ENCODE measurements around the gene FCER1A.
"Not testable (repeated sequence)": the region's sequence is repeated elsewhere in the genome, so short reads cannot be mapped to it uniquely, and the experiment has no call there.

The FCER1A gene

GRCh38 chr1:159302095-159302494 is at the start of gene FCER1A:
TSS of gene FCER1A (plus strand) at chr1:159302336. CDS start at chr1:159302365, 29 bp downstream.
- DNase-seq: no peak

DNA sequence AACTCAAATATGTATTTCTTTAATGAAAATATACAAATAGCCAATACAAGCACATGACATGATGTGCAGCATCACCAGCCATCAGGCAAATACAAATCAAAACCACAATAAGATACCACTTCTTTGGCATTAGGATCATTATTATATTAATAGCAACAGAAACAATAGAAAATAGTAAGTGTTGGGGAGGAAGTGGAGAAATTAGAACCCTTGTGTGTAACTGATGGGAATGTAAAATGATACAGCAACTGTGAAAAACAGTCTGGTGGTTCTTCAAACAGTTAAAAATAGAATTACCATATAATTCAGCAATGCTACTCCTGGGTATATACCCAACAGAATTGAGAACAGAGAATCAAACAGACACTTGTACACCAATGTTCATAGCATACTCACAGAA is 40.8 kb upstream of the FCER1A start:
- no peak for DNase-seq

- DNase-seq: no peak
Measured at GRCh38 chr1:159261721-159262494, 40.2 kb upstream of the FCER1A start.

GRCh38 chr1:159266832-159267231 is 35.3 kb upstream of the FCER1A start:
- no peak for DNase-seq

DNA sequence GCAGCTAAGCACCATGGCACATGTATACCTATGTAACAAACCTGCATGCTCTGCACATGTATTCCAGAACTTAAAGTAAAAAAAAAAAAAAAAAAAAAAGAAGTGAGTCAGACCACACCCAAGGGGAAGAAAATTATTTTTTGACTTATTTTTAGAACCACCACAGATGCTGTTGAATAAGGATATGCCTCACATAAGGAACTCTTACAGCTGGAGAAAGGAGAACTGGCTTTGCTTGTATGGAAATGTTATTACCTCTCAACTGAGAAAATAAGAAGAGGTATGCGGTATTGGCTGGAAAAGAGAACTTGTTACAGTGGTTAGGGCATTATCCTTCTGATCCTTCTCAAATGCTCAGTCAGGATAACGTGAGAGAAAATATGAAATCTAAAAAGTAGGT is 27.5 kb upstream of the FCER1A start:
- DNase-seq: no peak

DNA sequence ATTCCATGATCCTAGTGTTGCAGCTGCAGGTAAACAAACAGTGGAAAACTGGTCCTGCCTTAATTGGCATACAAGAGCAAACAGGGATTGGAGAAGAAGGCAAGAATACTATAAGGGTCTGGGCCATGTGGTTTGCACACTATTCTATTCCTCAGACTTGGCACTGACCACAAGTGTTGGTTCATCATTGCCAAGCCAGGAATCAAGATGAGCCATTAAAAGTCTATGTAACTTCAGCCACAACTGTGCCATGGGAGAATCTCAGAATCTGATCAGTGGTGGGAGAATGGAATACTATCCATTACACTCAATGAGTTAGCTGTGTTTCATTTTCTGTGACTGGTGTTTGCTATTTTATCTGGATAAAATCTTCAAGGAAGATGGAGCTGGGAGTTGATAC is 26.2 kb upstream of the FCER1A start:
- no peak for DNase-seq

DNA sequence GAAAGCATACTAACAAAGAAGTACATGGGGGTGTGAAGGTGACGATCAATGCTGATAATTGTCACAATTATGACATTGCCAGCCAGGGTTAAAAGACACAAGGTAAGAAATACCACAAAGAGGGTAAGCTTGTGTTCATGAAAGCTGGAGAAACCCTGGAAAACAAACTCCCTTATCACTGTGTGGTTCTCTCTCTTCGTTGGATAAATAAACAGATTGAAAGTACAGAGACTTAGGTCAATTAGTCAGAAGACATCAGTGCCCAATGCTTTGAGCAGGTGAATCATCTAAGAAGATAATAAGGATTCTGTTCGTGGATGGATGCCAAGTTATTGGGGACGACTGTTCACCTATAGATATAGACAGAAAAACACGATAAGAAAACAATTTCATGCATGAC is 22.4 kb upstream of the FCER1A start:
- no peak for DNase-seq

DNA sequence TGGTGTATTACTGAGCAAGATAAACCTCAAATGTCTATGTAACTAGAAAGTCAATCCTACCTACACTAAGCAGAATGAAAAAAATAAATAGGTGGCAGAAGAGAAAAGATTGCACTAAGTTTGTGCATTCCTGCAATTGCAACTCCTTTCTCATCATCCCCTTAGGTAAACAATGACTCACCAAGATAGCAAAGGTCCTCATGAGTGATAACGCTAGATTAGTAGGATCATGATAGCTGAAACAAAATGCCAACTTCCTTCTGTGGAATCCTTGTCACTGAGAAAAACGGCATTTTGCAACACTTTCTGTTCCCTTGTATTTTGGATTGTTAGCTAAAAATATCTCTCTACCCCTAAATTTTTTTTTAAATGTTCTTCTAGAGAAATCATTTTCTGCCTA is 20.0 kb upstream of the FCER1A start:
- DNase-seq: no peak

DNA sequence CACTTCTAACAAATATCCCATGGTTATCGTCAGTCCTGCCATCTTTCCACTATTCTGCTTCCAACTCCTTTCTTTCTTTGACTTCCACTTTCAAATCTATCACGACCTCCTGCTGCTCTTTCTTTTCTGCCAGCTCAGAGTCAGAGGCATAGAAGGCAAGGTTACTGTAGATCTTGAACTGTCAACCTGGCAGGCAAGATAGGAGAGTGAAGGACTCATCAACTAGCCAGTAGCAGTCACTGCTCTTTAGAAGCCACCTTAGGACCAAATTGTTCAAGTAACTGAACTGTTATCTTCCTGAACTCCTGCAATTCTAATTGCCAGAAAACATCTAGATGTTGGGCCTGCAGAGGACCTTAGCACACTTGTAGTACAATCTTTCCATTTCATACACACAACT is 13.1 kb upstream of the FCER1A start:
- DNase-seq: no peak

GRCh38 chr1:159291424-159291823 is 10.7 kb upstream of the FCER1A start:
- no peak for DNase-seq

- DNase-seq: no peak
Measured at GRCh38 chr1:159296706-159297375, 5.3 kb upstream of the FCER1A start.

GRCh38 chr1:159300146-159300545 is 2.0 kb upstream of the FCER1A start:
- no peak for DNase-seq

GRCh38 chr1:159307346-159308020 is 5.3 kb downstream of the FCER1A start:
- no peak for DNase-seq

GRCh38 chr1:159311679-159312078 is 9.5 kb downstream of the FCER1A start:
- no peak for DNase-seq

GRCh38 chr1:159315381-159315780 is 13.2 kb downstream of the FCER1A start:
- DNase-seq: no peak

- no peak for DNase-seq
Measured at GRCh38 chr1:159318784-159319551, 16.8 kb downstream of the FCER1A start.

- no peak for DNase-seq
Measured at GRCh38 chr1:159334797-159335196, 32.7 kb downstream of the FCER1A start.

DNA sequence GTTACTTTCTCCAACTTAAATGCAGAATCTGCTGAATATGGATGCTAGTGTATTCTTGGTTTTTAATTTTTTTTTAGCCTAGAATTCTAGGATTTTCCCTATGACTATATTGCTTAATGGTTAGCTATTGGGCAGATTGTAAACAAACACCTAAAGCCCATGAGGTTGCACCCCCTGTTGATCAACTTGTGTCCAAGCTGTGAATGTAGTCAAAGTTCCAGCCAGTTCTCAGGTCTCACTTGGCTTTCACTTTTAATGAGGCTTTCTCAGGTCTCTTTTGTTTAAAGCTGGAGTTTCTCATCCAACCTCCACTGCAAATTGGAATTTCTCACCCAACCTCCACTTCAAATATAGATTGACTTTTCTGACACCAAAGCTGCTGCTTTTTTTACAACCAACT is 35.9 kb downstream of the FCER1A start:
- DNase-seq: no peak

DNA sequence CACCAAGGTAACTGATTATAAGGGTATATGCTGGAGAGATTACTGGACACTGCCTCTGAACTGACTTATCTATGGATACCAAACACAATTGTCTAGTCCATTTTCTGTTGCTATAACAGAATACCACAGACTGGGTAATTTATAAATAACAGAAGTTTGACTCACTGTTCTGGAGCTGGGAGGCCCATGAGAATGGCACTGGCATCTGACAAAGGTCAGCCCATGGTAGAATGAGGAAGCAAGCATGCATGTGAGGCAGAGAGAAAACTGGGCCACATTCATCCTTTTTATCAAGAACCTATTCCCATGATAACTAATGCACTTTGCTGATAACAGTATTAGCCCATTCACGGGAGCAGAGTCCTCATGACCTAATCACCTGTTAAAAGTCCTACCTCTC is 37.4 kb downstream of the FCER1A start:
- no peak for DNase-seq

DNA sequence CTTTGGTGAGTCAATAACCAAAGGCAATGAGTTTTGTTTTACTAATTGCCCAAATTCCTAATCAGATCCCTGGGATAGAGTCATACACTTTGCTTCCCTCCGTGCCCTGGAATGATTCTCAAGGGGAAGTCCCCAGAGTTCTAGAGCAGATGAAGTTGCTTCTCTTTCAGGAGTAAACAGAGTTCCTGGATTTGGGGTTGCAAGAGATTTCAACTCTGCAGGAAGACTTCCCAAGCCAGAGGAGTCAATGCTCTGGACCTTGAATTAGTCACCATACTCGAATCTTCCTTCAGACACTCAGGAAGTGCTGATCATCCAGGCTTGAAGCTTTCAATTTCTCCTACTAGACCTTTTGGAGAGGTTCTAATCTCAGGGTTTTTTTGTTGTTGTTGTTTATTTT is 39.6 kb downstream of the FCER1A start:
- DNase-seq: no peak

- DNase-seq: no peak
Measured at GRCh38 chr1:159342761-159343425, 40.8 kb downstream of the FCER1A start.

GRCh38 chr1:159349374-159349773 is 47.2 kb downstream of the FCER1A start:
- not testable (repeated sequence) for DNase-seq

GRCh38 chr1:159352436-159352835 is 50.3 kb downstream of the FCER1A start:
- DNase-seq: no peak
